ENCODE data around the gene EHD4.

DNA sequence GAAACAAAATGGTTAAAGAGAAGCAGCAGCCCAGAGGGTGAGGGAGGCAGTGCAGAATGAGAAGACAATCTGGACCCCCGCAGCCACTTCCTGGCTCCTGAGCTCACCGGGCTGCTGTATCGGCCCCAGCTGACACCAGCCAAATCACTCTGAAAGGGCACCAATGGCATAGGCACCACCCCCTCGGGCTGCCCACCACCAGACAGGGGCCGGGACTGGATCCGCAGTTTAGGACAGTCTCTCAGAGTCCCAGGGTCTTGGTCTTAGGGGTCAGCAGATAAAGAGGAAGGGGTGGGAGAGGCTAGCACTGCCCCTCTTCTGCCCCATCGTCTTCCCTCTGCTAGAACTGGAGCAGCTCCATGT, 17.9 kb upstream of the EHD4 start:
- TF ChIP-seq, protein P1, sequence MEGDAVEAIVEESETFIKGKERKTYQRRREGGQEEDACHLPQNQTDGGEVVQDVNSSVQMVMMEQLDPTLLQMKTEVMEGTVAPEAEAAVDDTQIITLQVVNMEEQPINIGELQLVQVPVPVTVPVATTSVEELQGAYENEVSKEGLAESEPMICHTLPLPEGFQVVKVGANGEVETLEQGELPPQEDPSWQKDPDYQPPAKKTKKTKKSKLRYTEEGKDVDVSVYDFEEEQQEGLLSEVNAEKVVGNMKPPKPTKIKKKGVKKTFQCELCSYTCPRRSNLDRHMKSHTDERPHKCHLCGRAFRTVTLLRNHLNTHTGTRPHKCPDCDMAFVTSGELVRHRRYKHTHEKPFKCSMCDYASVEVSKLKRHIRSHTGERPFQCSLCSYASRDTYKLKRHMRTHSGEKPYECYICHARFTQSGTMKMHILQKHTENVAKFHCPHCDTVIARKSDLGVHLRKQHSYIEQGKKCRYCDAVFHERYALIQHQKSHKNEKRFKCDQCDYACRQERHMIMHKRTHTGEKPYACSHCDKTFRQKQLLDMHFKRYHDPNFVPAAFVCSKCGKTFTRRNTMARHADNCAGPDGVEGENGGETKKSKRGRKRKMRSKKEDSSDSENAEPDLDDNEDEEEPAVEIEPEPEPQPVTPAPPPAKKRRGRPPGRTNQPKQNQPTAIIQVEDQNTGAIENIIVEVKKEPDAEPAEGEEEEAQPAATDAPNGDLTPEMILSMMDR (IDR thresholded peaks at IDR 0.05; ENCODE audit: low read length) = no peak
- TF ChIP-seq EZH2 (optimal IDR thresholded peaks at IDR 0.05; ENCODE audit: low read depth, low read length) (no peak), EZH2phosphoT487 (IDR thresholded peaks at IDR 0.05; ENCODE audit: low read length) (no peak)

Measured in MM.1S (cell line).